T-cell (primary cell): ENCODE measurements around the gene TSPAN15. TPM values are rescaled to one million over a fixed set of nuclear protein-coding genes. Genes with fewer than 3 reads are reported as not detected.

Source experiments
- ATAC-seq, 4 experiments: fragments of 200-7000 bp in 3 of 4; fragments of 150-1000 bp in 1 of 4; cut with Tn5 transposase; replicated peaks in 1 of 4; 1 replicate in 3 of 4; 2 replicates in 1 of 4; pipeline ENCODE4 v1.10.0; 2021; ENCODE audit warnings: moderate library complexity in 3 of 4, mild to moderate bottlenecking in 2 of 4, moderate number of reproducible peaks in 1 of 4
- CTCF ChIA-PET, 2 donors: fragments of 300-600 bp; sonication (Branson Sonifier 250); formaldehyde crosslinking; loops; one replicate each; lab custom pipeline; 2022; ENCODE audit warnings: antibody characterized with exemption in 2 of 2; lab: Charles Lee
- POLR2A ChIA-PET, 2 donors: fragments of 300-600 bp; sonication (Branson Sonifier 250); formaldehyde crosslinking; loops; one replicate each; lab custom pipeline; 2022; ENCODE audit warnings: antibody characterized with exemption in 2 of 2; lab: Charles Lee
- DNase-seq, 35 experiments: peaks; one replicate each; pipeline versions ENCODE4 v3.0.0 to v3.0.0-alpha.2; 2013 to 2023
- H3K27ac ChIP-seq: one replicate; pipeline ENCODE4 v1.5.1; 2013; ENCODE audit warnings: low read length
- H3K27me3 ChIP-seq, 2 experiments: replicated peaks in 1 of 2; 1 replicate in 1 of 2; 2 replicates in 1 of 2; pipeline versions ENCODE4 v1.6.1 to v1.7.0; 2013; ENCODE audit warnings: low read length in 1 of 2, mixed read lengths in 1 of 2; ENCODE audit not compliant: control insufficient read depth in 2 of 2, insufficient read depth in 2 of 2; ENCODE audit errors: extremely low read depth in 1 of 2
- H3K36me3 ChIP-seq, 2 donors: 1 replicate in 1 of 2; 2 replicates in 1 of 2; pipeline versions ENCODE4 v1.6.1 to v1.7.0; 2013; ENCODE audit warnings: low read length in 1 of 2; ENCODE audit not compliant: control insufficient read depth in 2 of 2, insufficient read depth in 1 of 2; ENCODE audit errors: extremely low read depth in 1 of 2
- H3K4me1 ChIP-seq, 2 experiments: 1 replicate in 1 of 2; 2 replicates in 1 of 2; pipeline versions ENCODE4 v1.6.1 to v1.7.0; 2013; ENCODE audit warnings: low read length in 2 of 2, mixed read lengths in 1 of 2; ENCODE audit not compliant: insufficient read depth in 2 of 2, control insufficient read depth in 1 of 2; ENCODE audit errors: extremely low read depth in 1 of 2
- H3K4me3 ChIP-seq, 2 donors: 1 replicate in 1 of 2; 2 replicates in 1 of 2; pipeline versions ENCODE4 v1.5.1 to v1.7.0; 2013; ENCODE audit warnings: mild to moderate bottlenecking in 2 of 2, low read length in 1 of 2, moderate library complexity in 1 of 2; ENCODE audit not compliant: control insufficient read depth in 1 of 2; ENCODE audit errors: extremely low read depth in 1 of 2
- H3K9me3 ChIP-seq: 2 replicates; pipeline ENCODE4 v1.7.0; 2013
- H3K27ac Mint-ChIP-seq, 2 donors: one replicate each; pipeline ENCODE4 v1.8.0; 2020 to 2021; ENCODE audit warnings: mild to moderate bottlenecking in 2 of 2, mixed read lengths in 2 of 2
- H3K27me3 Mint-ChIP-seq, 2 donors: one replicate each; pipeline ENCODE4 v1.8.0; 2021 to 2022; ENCODE audit warnings: mixed read lengths in 2 of 2
- H3K36me3 Mint-ChIP-seq: one replicate; pipeline ENCODE4 v1.8.0; 2021; ENCODE audit warnings: mixed read lengths
- H3K4me1 Mint-ChIP-seq, 3 donors: one replicate each; pipeline ENCODE4 v1.8.0; 2020 to 2022; ENCODE audit warnings: mixed read lengths in 3 of 3, mild to moderate bottlenecking in 1 of 3
- H3K4me3 Mint-ChIP-seq, 3 donors: one replicate each; pipeline ENCODE4 v1.8.0; 2020 to 2022; ENCODE audit warnings: mild to moderate bottlenecking in 3 of 3, mixed read lengths in 3 of 3, moderate library complexity in 3 of 3
- H3K9me3 Mint-ChIP-seq, 3 donors: one replicate each; pipeline ENCODE4 v1.8.0; 2020 to 2022; ENCODE audit warnings: mixed read lengths in 3 of 3
- WGBS: methylation state at CpG from one replicate; pipeline ENCODE4 v1.1.5; 2013; ENCODE audit warnings: missing lambda C conversion rate; ENCODE audit not compliant: insufficient coverage; 5-methylcytosine and 5-hydroxymethylcytosine counted together
- total RNA-seq, 35 experiments: library from RNA in 6 of 35; stranded (reverse) in 6 of 35; fragments of 120-200 nt in 1 of 35; gene quantifications; one replicate each; pipeline versions ENCODE4 v1.2.1 to v1.2.4 and lab custom pipeline; 2013 to 2026

The TSPAN15 gene
- total RNA-seq, 5 donors from 2014 or later (not counting 1 experiment from before 2014, with no cell fraction given): 2.9 to 8.2 (median 6.2) TPM

DNA sequence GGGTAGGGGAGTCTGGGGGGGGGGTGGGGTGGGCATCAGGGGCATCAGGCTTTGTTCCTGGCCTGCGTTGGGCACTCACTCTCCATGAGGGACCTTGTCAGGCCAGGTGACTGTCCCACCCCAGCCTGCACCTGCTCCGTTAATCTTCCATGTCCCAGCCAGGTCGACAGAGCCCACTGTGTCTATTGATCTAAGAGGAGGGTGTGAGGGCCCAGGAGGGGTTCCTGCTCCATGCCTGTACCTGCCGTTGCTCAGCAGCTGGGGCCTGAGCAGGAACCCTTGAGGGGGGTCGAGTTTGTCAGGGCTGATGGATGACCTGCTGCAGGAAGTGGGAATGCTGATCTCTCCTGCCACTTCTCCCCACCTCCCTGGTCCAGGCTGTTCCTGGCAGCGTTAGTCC, 103.3 kb downstream of the TSPAN15 start:
- Mint-ChIP-seq H3K27me3 (peaks cover 20 to 22% of the 10 kb centered on the region in 2 donors), H3K27ac (no peak overlapping the region), H3K4me1 (peaks cover 15 to 18% (median 17%) of the 10 kb centered on the region in 3 donors), H3K36me3 (peaks cover 3% of the 10 kb centered on the region), H3K9me3 (peaks cover 6 to 17% (median 8%) of the 10 kb centered on the region in 3 donors), H3K4me3 (no peak overlapping the region)
- POLR2A ChIA-PET: no interaction called here
- ATAC-seq (no peak), DNase-seq (no peak)
- WGBS: no CpG with 5 or more reads among the region's 6 CpGs
- Histone ChIP-seq H3K4me1 (peaks cover 2 to 14% of the 10 kb centered on the region in 2 experiments), H3K4me3 (no peak overlapping the region), H3K36me3 (no peaks in the 10 kb centered on the region), H3K9me3 (no peaks in the 10 kb centered on the region), H3K27ac (no peak overlapping the region), H3K27me3 (peaks cover 2 to 22% of the 10 kb centered on the region in 2 experiments)
- CTCF ChIA-PET: interaction anchor here in 1 of 2 donors (0.6 kb wide), 1 partner anchor 196 kb away, joined by 4 read pairs; no protein-coding TSS in a partner anchor

Other genes with a start within 250 kb of the TSPAN15 start
- gene HKDC1, start 231.1 kb upstream of the TSPAN15 start, total RNA-seq: 1 to 10 TPM; 2.3 to 6.5 (median 5.2) TPM
- gene HK1, start 173.0 kb upstream of the TSPAN15 start, total RNA-seq: 10 to 100 TPM; 66.3 to 85.5 (median 83.6) TPM
- gene TACR2, start 34.5 kb upstream of the TSPAN15 start, total RNA-seq: not detected
- gene NEUROG3, start 122.0 kb downstream of the TSPAN15 start, total RNA-seq: not detected
- 10 to 100 TPM in 1 of 5 donors, 1 to 10 TPM in 4; 7.4 to 11.8 (median 9.2) TPM for gene FAM241B, start 178.8 kb downstream of the TSPAN15 start, total RNA-seq